Measurements from ENCODE around the gene ATF7IP2. TPM values are rescaled to one million over a fixed set of nuclear protein-coding genes. Genes with fewer than 3 reads are reported as not detected.
"Not testable (repeated sequence)": the region's sequence is repeated elsewhere in the genome, so short reads cannot be mapped to it uniquely, and the experiment has no call there.

ATF7IP2 gene, protein sequence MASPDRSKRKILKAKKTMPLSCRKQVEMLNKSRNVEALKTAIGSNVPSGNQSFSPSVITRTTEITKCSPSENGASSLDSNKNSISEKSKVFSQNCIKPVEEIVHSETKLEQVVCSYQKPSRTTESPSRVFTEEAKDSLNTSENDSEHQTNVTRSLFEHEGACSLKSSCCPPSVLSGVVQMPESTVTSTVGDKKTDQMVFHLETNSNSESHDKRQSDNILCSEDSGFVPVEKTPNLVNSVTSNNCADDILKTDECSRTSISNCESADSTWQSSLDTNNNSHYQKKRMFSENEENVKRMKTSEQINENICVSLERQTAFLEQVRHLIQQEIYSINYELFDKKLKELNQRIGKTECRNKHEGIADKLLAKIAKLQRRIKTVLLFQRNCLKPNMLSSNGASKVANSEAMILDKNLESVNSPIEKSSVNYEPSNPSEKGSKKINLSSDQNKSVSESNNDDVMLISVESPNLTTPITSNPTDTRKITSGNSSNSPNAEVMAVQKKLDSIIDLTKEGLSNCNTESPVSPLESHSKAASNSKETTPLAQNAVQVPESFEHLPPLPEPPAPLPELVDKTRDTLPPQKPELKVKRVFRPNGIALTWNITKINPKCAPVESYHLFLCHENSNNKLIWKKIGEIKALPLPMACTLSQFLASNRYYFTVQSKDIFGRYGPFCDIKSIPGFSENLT
- total RNA-seq, result 4.8 to 9.5 TPM (median 7.5 TPM) in 3 replicates
- long read RNA-seq, partial matches to known transcripts, result 0 of 3 reads
- long read RNA-seq, other reads (novel, unspliced or antisense), result 0 of 3 reads

- peak; percentile 95 for DNase-seq (ENCODE audit: low spot score)
- peak; percentile 21 for TF ChIP-seq CTCF (IDR thresholded peaks at IDR 0.05)
- H3K27ac Mint-ChIP-seq (ENCODE audit: unreplicated experiment), result peak within 1 kb of the TSS; percentile 97
- peak within 1 kb of the TSS; percentile 83 for H3K4me3 Mint-ChIP-seq (ENCODE audit: unreplicated experiment)
- peaks cover 3% of the 10 kb centered on the region for H3K36me3 Mint-ChIP-seq (ENCODE audit: low read depth)
- no peaks in the 10 kb centered on the region for H3K27me3 Mint-ChIP-seq (ENCODE audit: low read depth)
- peaks cover 2% of the 10 kb centered on the region for H3K9me3 Mint-ChIP-seq (ENCODE audit: low read depth)
- peaks cover 15% of the 10 kb centered on the region for H3K4me1 Mint-ChIP-seq (ENCODE audit: low read depth)
These were observed at the start of gene ATF7IP2 for GRCh38 chr16:10385725-10386516. Gene ATF7IP2, plus strand, starts transcription at chr16:10386061. Its CDS starts 44,560 bp downstream, at chr16:10430621.

GRCh38 chr16:10338426-10338825, 47.4 kb upstream of the ATF7IP2 start:
- no peaks in the 10 kb centered on the region for H3K27me3 Mint-ChIP-seq (ENCODE audit: low read depth)
- no peak for DNase-seq (ENCODE audit: low spot score)
- no peak overlapping the region for H3K4me3 Mint-ChIP-seq (ENCODE audit: unreplicated experiment)
- peaks cover 2% of the 10 kb centered on the region for H3K36me3 Mint-ChIP-seq (ENCODE audit: low read depth)
- H3K4me1 Mint-ChIP-seq (ENCODE audit: low read depth), result no peaks in the 10 kb centered on the region
- no peak for TF ChIP-seq CTCF (IDR thresholded peaks at IDR 0.05)
- H3K9me3 Mint-ChIP-seq (ENCODE audit: low read depth), result peaks cover 23% of the 10 kb centered on the region
- no peak overlapping the region for H3K27ac Mint-ChIP-seq (ENCODE audit: unreplicated experiment)

- no peak for TF ChIP-seq CTCF (IDR thresholded peaks at IDR 0.05)
- Mint-ChIP-seq H3K4me1 (ENCODE audit: low read depth) (no peaks in the 10 kb centered on the region), H3K4me3 (ENCODE audit: unreplicated experiment) (no peak overlapping the region), H3K27me3 (ENCODE audit: low read depth) (no peaks in the 10 kb centered on the region), H3K27ac (ENCODE audit: unreplicated experiment) (no peak overlapping the region), H3K36me3 (ENCODE audit: low read depth) (peaks cover 2% of the 10 kb centered on the region), H3K9me3 (ENCODE audit: low read depth) (peaks cover 30% of the 10 kb centered on the region)
- no peak for DNase-seq (ENCODE audit: low spot score)
These were observed 45.8 kb upstream of the ATF7IP2 start for GRCh38 chr16:10339777-10340732.

DNA sequence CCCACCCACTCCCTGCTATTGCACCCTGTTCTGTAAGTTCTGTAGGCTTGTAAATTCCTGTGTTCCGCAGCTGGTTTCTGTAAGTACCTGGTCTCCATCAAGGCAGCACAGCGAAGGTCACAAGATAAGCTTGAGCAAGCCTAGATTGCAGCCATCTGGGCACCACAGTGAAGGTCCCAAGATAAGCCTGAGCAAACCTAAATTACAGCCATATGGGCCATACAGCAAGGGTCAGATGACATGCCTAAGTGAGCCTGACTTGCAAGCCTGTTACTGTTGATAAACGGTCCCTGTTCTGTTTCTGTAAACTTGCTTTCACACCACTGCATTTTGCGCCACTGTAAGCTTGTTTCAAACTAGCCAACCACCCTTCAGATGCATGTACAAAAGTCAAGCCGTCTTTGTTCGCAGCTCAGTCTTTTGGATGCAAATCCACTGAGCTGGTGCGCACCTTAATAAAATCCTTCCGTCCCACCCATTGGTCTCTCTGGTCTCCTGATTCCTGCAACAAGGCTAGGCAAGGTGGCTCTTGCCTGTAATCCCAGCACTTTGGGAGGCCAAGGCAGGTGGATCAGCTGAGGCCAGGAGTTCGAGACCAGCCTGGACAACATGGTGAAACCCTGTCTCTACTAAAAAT, 42.6 kb upstream of the ATF7IP2 start:
- Mint-ChIP-seq H3K4me3 (ENCODE audit: unreplicated experiment) (no peak overlapping the region), H3K27ac (ENCODE audit: unreplicated experiment) (no peak overlapping the region), H3K9me3 (ENCODE audit: low read depth) (peaks cover 41% of the 10 kb centered on the region), H3K4me1 (ENCODE audit: low read depth) (no peaks in the 10 kb centered on the region), H3K36me3 (ENCODE audit: low read depth) (peaks cover 3% of the 10 kb centered on the region), H3K27me3 (ENCODE audit: low read depth) (no peaks in the 10 kb centered on the region)
- no peak for TF ChIP-seq CTCF (IDR thresholded peaks at IDR 0.05)
- DNase-seq (ENCODE audit: low spot score), result no peak

GRCh38 chr16:10344699-10345098, 41.2 kb upstream of the ATF7IP2 start:
- not testable (repeated sequence) for H3K27me3 Mint-ChIP-seq (ENCODE audit: low read depth); H3K4me3 Mint-ChIP-seq (ENCODE audit: unreplicated experiment); H3K4me1 Mint-ChIP-seq (ENCODE audit: low read depth); H3K36me3 Mint-ChIP-seq (ENCODE audit: low read depth); DNase-seq (ENCODE audit: low spot score); H3K27ac Mint-ChIP-seq (ENCODE audit: unreplicated experiment)
- peaks cover 37% of the 10 kb centered on the region for H3K9me3 Mint-ChIP-seq (ENCODE audit: low read depth)
